Measurements from ENCODE around the gene CD47. TPM values are rescaled to one million over a fixed set of nuclear protein-coding genes. Genes with fewer than 3 reads are reported as not detected.

The CD47 gene
- total RNA-seq, 1 donor from 2014 or later: 141 TPM

Other genes starting within 250 kb of the CD47 start
- gene IFT57, start 131.4 kb upstream of the CD47 start, total RNA-seq: 58.4 and 64.2 TPM in 2 replicates
- gene HHLA2, start 205.5 kb upstream of the CD47 start, total RNA-seq: 0.23 TPM in 1 of 2 replicates, not detected in the other